Activated gamma-delta T cell (primary cell): ENCODE data around the gene CNOT1.
A peak's percentile ranks its signal among the peaks of the same experiment; 100 is the strongest.
"Not testable (repeated sequence)": the region's sequence is repeated elsewhere in the genome, so short reads cannot be mapped to it uniquely, and the experiment has no call there.

Experiments used
- DNase-seq: peaks from one replicate; lab custom pipeline; 2025; lab: John Stamatoyannopoulos, UW
- total RNA-seq, 2 donors: gene quantifications; one replicate each; lab custom pipeline; 2026; lab: John Stamatoyannopoulos, UW

The CNOT1 gene
- 352 to 360 reads per million in 2 donors for total RNA-seq

GRCh38 chr16:58629733-58630640 is at the start of gene CNOT1:
TSS of gene CNOT1 (minus strand) at chr16:58629826. CDS start at chr16:58599337, 30,489 bp downstream.
- peak; percentile 92 for DNase-seq

DNA sequence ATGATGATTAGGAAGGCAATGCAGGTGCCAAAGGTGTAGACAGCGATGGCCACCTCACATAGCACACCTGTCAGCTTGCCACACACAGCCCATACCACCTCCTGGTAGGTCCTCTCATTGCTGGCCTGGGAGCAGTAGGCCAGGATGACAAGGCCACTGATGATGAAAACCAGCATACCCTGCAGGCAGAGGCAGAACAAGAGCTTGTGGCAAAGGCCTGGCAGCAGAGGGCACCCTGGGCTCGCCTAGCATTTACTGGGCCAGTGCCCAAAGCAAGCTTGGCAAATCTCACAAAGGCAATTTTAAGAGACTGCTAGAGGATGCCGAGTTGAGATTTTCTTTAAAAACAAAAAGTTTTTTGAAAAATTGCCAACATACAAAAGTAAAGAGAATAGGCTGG is 49.1 kb upstream of the CNOT1 start:
- DNase-seq = no peak

DNA sequence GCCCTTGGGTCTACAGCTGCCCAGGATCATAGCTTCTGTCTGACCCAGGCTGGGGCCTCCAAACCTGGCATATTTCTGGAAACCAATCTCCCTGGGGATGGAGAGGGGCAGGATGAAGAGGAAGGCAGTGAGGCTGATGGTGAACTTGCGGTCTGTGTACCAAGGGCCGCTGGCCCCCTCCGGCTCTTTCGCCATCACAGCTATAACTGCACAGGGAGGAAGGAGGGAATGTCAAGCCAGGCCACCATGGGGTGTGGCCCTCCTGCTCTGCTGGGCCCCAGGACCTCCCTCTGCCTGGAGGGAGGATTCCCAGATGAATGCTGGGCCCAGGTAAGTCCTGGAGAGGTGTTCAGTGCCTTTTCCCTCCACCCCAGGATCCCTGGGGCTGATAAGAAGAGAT is 48.6 kb upstream of the CNOT1 start:
- no peak for DNase-seq

- no peak for DNase-seq
Measured at GRCh38 chr16:58670946-58671583, 41.4 kb upstream of the CNOT1 start.

DNA sequence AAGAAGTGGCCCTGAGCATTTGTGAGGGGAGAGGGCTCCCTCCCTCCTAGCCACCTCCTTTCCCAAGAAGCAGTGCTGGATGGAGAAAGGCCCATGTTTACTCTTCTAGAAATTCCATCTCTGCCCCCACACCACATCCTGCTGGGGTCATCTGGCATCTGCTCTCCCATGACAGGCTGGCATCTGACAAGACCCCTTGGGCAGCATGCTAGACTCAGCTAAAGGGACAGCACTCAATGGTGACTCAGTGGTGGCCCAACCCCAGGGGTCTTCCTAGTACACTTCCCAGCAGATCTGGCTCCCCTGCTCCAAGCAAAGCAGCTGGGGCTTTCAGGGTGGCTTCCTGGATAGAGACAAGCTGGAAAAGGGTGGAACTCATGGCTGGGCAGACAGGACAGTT is 40.6 kb upstream of the CNOT1 start:
- DNase-seq = no peak

GRCh38 chr16:58665200-58665599 is 35.6 kb upstream of the CNOT1 start:
- no peak for DNase-seq

DNA sequence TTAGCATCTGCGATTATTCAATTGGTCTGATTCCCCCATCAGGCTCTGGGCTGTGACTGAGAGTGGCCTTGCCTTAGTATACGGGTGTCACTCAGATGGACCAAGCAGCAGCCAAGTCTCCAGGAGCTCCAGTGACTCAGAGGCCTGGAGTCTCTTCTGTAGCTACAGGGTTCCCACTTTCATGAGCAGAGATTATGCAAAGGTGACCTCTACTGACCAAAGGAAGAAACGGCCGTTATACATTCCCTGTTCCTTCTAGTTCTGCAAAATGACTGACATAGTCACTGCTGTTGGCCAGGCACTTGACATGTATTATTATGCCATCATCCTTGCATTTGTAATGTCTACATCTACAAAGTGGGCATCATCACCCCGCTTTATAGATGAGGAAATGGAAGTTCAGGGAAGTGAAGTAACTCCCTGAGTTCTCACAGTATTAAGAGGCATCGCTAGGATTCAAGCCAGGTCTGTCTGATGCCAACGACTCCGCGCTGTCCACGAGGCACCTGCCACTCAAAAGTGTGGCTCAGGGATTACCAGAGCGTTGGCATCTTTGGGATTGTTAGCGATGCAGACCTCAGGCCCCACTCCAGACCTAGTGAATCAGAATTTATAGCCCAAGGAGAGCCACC is 31.7 kb upstream of the CNOT1 start:
- no peak for DNase-seq

GRCh38 chr16:58659911-58660310 is 30.3 kb upstream of the CNOT1 start:
- not testable (repeated sequence) for DNase-seq

GRCh38 chr16:58658796-58659211 is 29.2 kb upstream of the CNOT1 start:
- DNase-seq = no peak

DNA sequence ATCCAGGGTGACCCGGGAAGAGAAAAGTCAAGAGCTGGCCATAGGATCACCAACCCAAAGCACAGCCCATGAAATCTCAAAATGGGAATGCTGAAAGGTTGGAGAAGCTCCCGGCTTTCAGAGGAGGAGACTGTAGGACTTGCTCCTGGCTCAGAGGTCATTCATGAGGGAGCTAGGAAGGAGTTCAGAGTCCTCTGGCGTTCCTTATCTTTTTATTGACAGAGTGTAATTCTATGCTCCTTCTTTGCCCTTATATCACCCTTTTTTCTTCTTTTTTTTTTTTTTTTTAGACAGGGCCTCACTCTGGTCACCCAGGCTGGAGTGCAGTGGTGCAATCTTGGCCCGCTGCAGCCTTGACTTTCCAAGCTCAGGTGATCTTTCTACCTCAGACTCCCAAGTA is 27.3 kb upstream of the CNOT1 start:
- DNase-seq = no peak

DNA sequence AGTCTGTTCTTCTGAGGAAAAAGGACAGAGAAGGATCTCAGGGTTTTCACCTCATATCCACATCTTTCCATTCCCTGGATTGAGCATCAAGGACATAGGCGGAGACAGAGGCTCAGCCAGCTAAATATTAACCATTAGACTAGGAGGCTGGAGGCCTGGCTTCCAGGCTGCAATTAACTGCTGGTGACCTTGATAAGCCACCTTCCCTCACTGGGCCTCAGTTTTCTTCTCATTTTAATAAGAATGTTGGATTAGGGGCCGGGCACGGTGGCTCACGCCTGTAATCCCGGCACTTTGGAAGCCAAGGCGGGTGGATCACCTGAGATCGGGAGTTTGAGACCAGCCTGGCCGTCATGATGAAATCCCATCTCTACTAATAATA is 25.6 kb upstream of the CNOT1 start:
- no peak for DNase-seq

GRCh38 chr16:58654560-58655214 is 25.1 kb upstream of the CNOT1 start:
- no peak for DNase-seq

DNA sequence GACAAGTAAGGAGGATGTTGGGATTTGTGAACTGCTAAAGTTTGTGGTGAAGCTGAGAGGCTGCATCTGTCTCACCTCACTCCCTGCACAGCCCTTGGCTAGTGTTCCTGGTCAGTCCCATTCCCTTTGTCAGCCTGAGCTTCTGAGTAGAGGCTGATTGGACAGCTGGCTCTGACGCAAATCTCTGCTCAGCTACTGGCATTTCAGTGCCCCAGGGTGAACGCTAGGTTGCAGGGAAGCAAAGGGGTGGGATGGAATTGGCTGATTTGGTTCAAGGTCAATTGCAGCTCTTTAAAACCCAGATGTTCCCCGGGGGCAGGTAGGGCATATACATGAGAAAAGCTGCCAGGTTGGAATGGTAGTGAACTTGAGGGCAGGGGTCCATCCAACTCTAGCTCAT is 23.1 kb upstream of the CNOT1 start:
- DNase-seq = no peak

DNA sequence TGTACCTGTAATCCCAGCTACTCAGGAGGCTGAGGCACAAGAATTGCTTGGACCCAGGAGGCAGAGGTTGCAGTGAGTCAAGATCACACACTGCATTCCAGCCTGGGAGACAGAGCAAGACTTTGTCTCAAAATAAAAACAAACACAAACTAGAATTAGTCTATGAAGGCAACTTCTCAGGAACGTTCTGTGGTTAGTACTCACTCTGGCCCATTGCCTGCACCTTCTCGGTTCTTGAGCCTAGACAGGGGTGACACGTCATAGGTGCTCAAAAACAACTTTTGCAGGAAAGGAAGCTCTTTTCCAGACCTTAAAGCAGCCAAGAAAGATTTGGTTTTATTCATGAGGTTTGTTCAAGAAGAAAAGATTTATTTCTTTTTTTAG is 22.3 kb upstream of the CNOT1 start:
- no peak for DNase-seq

DNA sequence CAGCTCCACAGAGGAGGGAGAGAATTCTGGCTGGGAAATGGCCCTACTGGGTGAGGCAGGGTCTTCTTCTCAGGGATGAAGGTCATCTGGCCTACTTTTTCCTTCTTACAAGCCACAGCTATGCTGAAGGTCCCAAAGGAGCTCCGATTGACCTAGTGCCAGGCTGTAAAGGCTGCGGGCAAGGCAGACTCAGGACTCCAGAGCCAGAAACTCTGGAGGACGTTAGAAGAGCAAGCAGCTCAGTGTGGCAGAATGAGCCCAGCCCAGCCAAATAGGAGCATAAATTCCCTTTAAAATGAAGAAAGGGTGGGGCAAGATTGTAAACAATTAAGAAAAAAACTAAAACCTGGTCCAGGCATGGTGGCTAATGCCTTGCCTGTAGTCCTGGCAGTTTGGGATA is 20.1 kb upstream of the CNOT1 start:
- DNase-seq = no peak

DNA sequence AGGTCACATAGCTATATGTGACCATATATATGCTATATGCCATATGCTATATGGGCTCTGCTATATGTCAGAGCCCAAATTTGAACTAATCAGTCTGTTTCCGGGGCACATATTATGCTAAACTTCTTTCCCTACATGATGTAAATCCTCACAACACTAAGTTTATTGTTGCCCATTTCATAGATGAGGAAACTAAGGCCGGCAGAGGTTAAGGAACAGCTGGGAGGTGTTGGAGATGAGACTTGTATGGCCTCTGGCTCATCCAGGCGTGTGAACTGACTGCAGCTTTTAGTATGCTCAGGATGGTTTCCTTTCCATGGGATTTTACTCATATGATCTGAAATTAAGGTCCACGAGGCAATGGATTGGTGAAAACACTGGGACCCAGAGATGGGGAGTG is 17.5 kb upstream of the CNOT1 start:
- no peak for DNase-seq

DNA sequence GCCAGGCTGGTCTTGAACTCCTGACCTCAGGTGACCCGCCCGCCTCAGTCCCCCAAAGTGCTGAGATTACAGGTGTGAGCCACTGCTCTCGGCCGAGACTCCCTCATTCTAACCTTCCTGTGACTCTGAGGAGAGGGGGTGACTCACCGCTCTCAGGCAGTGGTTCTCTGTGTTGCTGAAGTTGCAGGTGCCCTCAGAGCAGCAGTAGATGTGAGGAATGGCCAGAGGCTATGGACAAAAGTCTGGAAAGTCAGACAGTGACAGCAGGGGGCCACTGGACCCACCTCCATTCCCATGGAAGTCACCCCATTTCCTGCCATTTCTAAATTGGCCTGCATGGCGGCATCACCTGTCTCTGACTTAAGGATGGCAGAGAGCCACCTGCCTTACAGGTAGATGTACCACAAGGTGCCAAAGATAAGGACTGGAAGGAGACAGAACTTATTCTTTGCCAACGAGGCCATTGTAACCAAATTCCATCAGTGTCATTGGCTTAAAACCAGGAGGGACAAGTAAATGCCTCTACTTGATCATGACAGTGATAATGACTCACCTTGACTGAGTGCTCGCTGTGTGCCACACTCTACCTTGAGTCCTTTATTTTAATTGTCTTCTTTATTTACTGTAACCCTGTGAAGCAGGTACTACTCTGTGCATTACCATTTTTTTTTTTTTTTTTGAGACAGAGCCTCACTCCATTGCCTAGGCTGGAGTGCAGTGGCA is 15.3 kb upstream of the CNOT1 start:
- DNase-seq = no peak

- DNase-seq = no peak
Measured at GRCh38 chr16:58644108-58644507, 14.5 kb upstream of the CNOT1 start.

DNA sequence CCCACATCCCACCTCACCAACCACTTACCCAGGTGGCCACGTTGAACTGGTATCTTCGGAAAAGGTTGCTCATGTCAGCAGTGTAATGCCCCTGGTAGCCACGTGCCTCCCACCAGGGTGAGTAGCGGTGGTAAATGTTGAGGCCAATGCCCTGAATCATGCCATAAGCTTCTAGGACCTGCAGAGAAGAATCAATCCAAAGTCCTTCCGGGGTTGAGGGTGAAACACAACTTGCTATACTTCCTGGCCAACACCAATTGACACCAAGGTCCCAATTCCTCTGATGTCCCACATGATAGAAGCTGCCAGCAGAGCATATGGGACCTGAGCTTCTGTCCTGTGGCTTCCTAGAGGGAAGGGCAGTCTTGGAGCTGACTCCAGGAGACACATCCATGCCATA is 11.3 kb upstream of the CNOT1 start:
- no peak for DNase-seq

GRCh38 chr16:58639836-58640235 is 10.2 kb upstream of the CNOT1 start:
- DNase-seq = no peak

DNA sequence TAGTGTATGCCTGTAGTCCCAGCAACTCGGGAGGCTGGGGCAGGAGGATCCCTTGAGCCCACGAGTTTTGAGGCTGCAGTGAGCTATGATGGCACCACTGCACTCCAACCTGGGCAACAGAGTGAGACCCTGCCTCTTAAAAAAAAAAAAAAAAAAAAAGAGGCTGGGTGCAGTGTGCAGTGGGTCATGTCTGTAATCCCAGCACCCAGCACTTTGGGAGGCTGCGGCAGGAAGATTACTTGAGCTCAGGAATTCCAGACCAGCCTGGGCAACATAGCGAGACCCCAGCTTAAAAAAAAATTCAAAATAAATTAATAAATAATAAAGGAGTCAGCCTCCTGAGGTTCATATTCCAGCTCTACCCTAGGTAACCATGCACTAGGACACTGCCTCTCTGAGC is 9.6 kb upstream of the CNOT1 start:
- DNase-seq = no peak
